Adrenal gland (tissue), 5 donors: Measurements from ENCODE around the gene WDR45.

Experiments
- CTCF ChIP-seq, 6 experiments: fragments of 450-650 bp in 4 of 6; fragments of 200-600 bp in 2 of 6; sonication (generic) in 1 of 6; IDR thresholded peaks; 1 replicate in 5 of 6; 2 replicates in 1 of 6; pipeline versions ENCODE4 v1.5.1 to v1.8.0; 2016 to 2021; ENCODE audit warnings: antibody characterized with exemption in 6 of 6, mild to moderate bottlenecking in 2 of 6, moderate library complexity in 1 of 6
- POLR2A ChIP-seq, 2 donors: fragments of 450-650 bp; IDR thresholded peaks; one replicate each; pipeline ENCODE4 v1.6.1; 2017; ENCODE audit warnings: antibody characterized with exemption in 2 of 2, mild to moderate bottlenecking in 2 of 2, moderate library complexity in 1 of 2
- donor health status: DM: no; HTN: no; CAD: no.

GRCh38 chrX:49040376-49040955 is 39.2 kb downstream of the WDR45 start:
- TF ChIP-seq CTCF (IDR thresholded peaks at IDR 0.05) (no peak), POLR2A (IDR thresholded peaks at IDR 0.05) (no peak)
